GM23248 (cell line): ENCODE data around the gene SIK3.

Experiments used
- EZH2 ChIP-seq: fragments of 200-600 bp; sonication (generic); IDR thresholded peaks from 2 replicates; pipeline ENCODE4 v1.6.1; 2018; ENCODE audit warnings: antibody characterized with exemption, mild to moderate bottlenecking; ENCODE audit not compliant: insufficient read depth, poor library complexity, severe bottlenecking
- EZH2phosphoT487 ChIP-seq: fragments of 200-600 bp; sonication (generic); IDR thresholded peaks from 2 replicates; pipeline ENCODE4 v1.6.1; 2018; ENCODE audit warnings: antibody characterized with exemption, moderate library complexity, mild to moderate bottlenecking, low read depth; ENCODE audit not compliant: insufficient read depth

DNA sequence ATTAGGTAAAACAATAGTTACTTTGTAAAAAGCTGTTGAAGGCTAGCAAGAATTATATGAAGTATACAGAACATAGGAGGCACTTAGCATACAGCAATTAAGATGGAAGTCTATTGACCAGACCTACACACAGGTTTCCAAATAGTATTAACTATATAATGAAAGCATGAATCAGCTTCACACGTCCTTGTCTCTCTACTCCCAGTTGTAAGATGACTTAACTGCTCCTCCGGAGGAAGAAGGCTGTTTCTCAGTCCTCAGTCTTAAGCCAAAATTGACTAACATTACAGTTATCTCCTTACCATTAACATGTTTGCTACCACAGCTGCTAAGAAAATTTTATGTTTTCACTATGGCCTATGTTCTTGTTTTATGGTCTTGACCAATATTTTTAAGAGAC is 24.7 kb downstream of the SIK3 start:
- TF ChIP-seq EZH2 (no peak), EZH2phosphoT487 (no peak)
